Suprapubic skin (tissue), 4 donors: ENCODE measurements around the gene CELSR1.

Experiments used
- POLR2A ChIP-seq, 2 donors: fragments of 450-650 bp; IDR thresholded peaks; one replicate each; pipeline ENCODE4 v1.6.1; 2017; ENCODE audit warnings: antibody characterized with exemption in 2 of 2, mild to moderate bottlenecking in 2 of 2, moderate library complexity in 2 of 2
- POLR2AphosphoS5 ChIP-seq, 3 donors: sonication (generic); formaldehyde crosslinking; IDR thresholded peaks; one replicate each; pipeline ENCODE4 v1.6.1; 2017; ENCODE audit warnings: antibody characterized with exemption in 3 of 3

DNA sequence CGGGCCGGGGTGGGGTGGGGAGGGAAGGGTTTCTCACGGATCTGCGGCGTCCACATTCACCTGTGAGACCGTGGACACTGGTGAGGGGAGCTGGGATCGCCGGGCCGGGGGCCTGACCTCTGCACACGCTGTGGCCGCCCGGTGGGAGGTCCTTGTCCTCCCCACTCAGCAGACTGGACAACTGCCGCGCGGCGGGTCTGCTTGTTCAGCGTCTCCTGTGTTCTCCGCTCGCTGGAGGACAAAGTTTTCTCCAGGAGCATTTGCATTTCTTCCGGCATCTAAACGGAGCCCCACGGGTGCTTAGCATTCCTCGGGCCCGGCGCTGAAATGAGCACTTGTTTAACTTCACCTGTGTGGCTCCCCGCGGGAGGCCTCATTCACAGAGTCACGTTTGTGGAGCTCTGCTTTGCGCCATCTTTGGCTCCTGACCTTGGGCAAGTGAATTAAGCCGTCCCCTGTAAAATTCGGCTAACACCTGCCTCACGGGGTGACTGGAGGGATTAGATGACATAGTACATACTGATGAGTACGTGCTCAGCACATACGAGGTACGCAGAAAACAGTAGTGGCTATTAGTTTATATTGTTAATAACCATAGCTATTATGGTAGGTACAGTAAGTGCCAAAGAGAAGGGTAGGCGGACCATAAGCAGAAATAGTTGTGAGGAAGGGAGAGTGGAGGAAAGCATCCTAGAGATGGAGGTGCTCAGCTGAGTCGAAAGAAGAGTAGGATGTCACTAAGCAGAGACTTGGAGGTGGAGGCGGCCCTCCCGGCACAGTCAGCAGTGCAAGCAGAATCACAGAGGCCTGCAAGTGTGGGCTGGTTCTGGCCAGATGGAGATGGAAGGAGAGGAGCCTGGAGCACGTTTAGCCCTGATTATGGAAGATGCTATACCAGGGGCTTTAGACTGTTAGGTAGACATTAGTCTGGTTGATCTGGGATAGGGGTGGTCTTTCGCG, 201.0 kb downstream of the CELSR1 start:
- TF ChIP-seq POLR2AphosphoS5 (IDR thresholded peaks at IDR 0.05) (no peak), POLR2A (IDR thresholded peaks at IDR 0.05) (no peak)
